HCT116 (cell line): ENCODE data around the gene ARHGEF11. TPM values are rescaled to one million over a fixed set of nuclear protein-coding genes. Genes with fewer than 3 reads are reported as not detected.

ENCODE experiments used
- ATAC-seq: fragments of 200-7000 bp; cut with Tn5 transposase; 2 replicates; pipeline ENCODE4 v1.9.1; 2020; ENCODE audit warnings: mild to moderate bottlenecking, moderate library complexity
- BruUV-seq: library from RNA; stranded (reverse); fragments of 400-500 nt; replicated peaks from 2 replicates; lab custom pipeline; 2021; lab: Mats Ljungman, UMichigan
- CTCF ChIA-PET: fragments of 300-600 bp; sonication (Branson Sonifier 250); formaldehyde crosslinking; loops from one replicate; lab custom pipeline; 2021; ENCODE audit warnings: antibody characterized with exemption; lab: Charles Lee
- POLR2A ChIA-PET: fragments of 300-600, 350-600 bp; sonication (Branson Sonifier 250); formaldehyde crosslinking; loops from one replicate; lab custom pipeline; 2021; ENCODE audit warnings: antibody characterized with exemption; lab: Charles Lee
- RAD21 ChIA-PET, 2 experiments: fragments of 300-600 bp; sonication (Branson Sonifier 250); formaldehyde crosslinking; loops; one replicate each; lab custom pipeline; 2023; ENCODE audit warnings: low total read pairs in 2 of 2; ENCODE audit not compliant: uncharacterized antibody in 2 of 2, unreplicated experiment in 2 of 2, low non-redundant PET in 1 of 2; lab: Charles Lee
- DNase-seq: peaks from one replicate; pipeline ENCODE4 v3.0.0-alpha.2; 2010; ENCODE audit warnings: low read depth, low spot score
- H2AFZ ChIP-seq: fragments of 200-600 bp; shearing (Covaris generic), sonication (generic); 2 replicates; pipeline ENCODE4 v1.6.1; 2017; ENCODE audit warnings: low read depth, mixed run types, mixed read lengths, antibody characterized with exemption, low read length; ENCODE audit not compliant: poor library complexity, severe bottlenecking
- H3K27ac ChIP-seq: 2 replicates; pipeline ENCODE4 v1.5.1; 2012; ENCODE audit warnings: low read depth, low read length
- H3K27me3 ChIP-seq: fragments of 200-600 bp; sonication (generic); 2 replicates; pipeline ENCODE4 v1.6.1; 2016; ENCODE audit warnings: mixed run types, low read length, mixed read lengths; ENCODE audit not compliant: insufficient read depth
- H3K36me3 ChIP-seq, 2 experiments: fragments of 200-500 bp in 1 of 2; fragments of 200-600 bp in 1 of 2; sonication (Bioruptor generic) in 1 of 2; sonication (generic) in 1 of 2; 2 replicates each; pipeline versions ENCODE4 v1.5.1 to v1.6.1; 2014 to 2016; ENCODE audit warnings: low read length in 2 of 2, inconsistent platforms in 1 of 2, mixed read lengths in 1 of 2, mixed run types in 1 of 2; ENCODE audit not compliant: insufficient read depth in 2 of 2, control insufficient read depth in 1 of 2
- H3K4me1 ChIP-seq, 2 experiments: fragments of 200-600 bp in 1 of 2; sonication (generic) in 1 of 2; 2 replicates each; pipeline versions ENCODE4 v1.5.1 to v1.6.1; 2012 to 2017; ENCODE audit warnings: low read length in 2 of 2, inconsistent platforms in 1 of 2, mild to moderate bottlenecking in 1 of 2, mixed read lengths in 1 of 2, mixed run types in 1 of 2, moderate library complexity in 1 of 2; ENCODE audit not compliant: insufficient read depth in 2 of 2, control insufficient read depth in 1 of 2
- H3K4me2 ChIP-seq: fragments of 200-600 bp; sonication (generic); 2 replicates; pipeline ENCODE4 v1.6.1; 2017; ENCODE audit warnings: mixed run types, low read length, mixed read lengths
- H3K4me3 ChIP-seq, 2 experiments: fragments of 200-600 bp in 1 of 2; sonication (generic) in 1 of 2; replicated peaks in 1 of 2; 2 replicates each; pipeline ENCODE4 v1.5.1; 2011 to 2016; ENCODE audit warnings: low read length in 2 of 2, control low read depth in 1 of 2, low read depth in 1 of 2, mild to moderate bottlenecking in 1 of 2, mixed read lengths in 1 of 2, mixed run types in 1 of 2
- H3K79me2 ChIP-seq: fragments of 200-600 bp; sonication (generic); 2 replicates; pipeline ENCODE4 v1.6.1; 2017; ENCODE audit warnings: mild to moderate bottlenecking, mixed run types, low read length, moderate library complexity, mixed read lengths; ENCODE audit not compliant: insufficient read depth
- H3K9ac ChIP-seq: fragments of 200-600 bp; sonication (generic); 2 replicates; pipeline ENCODE4 v1.6.1; 2016; ENCODE audit warnings: low read length, mixed read lengths
- H3K9me2 ChIP-seq: fragments of 200-600 bp; sonication (generic), shearing (Covaris generic); 2 replicates; pipeline ENCODE4 v1.6.1; 2017; ENCODE audit warnings: mixed run types, mild to moderate bottlenecking, moderate library complexity; ENCODE audit not compliant: insufficient read depth
- H3K9me3 ChIP-seq, 2 experiments: fragments of 200-500 bp in 1 of 2; fragments of 200-600 bp in 1 of 2; sonication (Bioruptor generic) in 1 of 2; sonication (generic) in 1 of 2; 2 replicates each; pipeline ENCODE4 v1.6.1; 2014 to 2017; ENCODE audit warnings: low read length in 2 of 2, mixed read lengths in 2 of 2, inconsistent platforms in 1 of 2, low read depth in 1 of 2, mild to moderate bottlenecking in 1 of 2, mixed run types in 1 of 2, moderate library complexity in 1 of 2; ENCODE audit not compliant: control insufficient read depth in 1 of 2, insufficient read depth in 1 of 2
- H4K20me1 ChIP-seq: fragments of 200-600 bp; sonication (generic), shearing (Covaris generic); 2 replicates; pipeline ENCODE4 v1.6.1; 2017; ENCODE audit warnings: mixed run types, mild to moderate bottlenecking, moderate library complexity; ENCODE audit not compliant: insufficient read depth
- CBX3 ChIP-seq: IDR thresholded peaks from 2 replicates; pipeline ENCODE4 v1.6.1; 2012; ENCODE audit warnings: low read depth
- CEBPB ChIP-seq: IDR thresholded peaks from 2 replicates; pipeline ENCODE4 v1.6.1; 2012; ENCODE audit warnings: low read depth
- EZH2phosphoT487 ChIP-seq: fragments of 200-600 bp; IDR thresholded peaks from 2 replicates; pipeline ENCODE4 v1.6.1; 2018; ENCODE audit warnings: antibody characterized with exemption, borderline replicate concordance
- JUND ChIP-seq: IDR thresholded peaks from 2 replicates; pipeline ENCODE4 v1.6.1; 2012
- RAD21 ChIP-seq: IDR thresholded peaks from 2 replicates; pipeline ENCODE4 v1.6.1; 2012; ENCODE audit warnings: low read depth, mild to moderate bottlenecking
- SIN3A ChIP-seq: IDR thresholded peaks from 2 replicates; pipeline ENCODE4 v1.6.1; 2012; ENCODE audit warnings: low read depth
- TCF7L2 ChIP-seq: IDR thresholded peaks from 2 replicates; pipeline ENCODE4 v1.7.0; 2011; ENCODE audit warnings: borderline replicate concordance, inconsistent platforms; ENCODE audit not compliant: insufficient read depth, insufficient read length; ENCODE audit errors: extremely low read depth
- ZFX ChIP-seq: fragments of 450-650 bp; IDR thresholded peaks from 2 replicates; pipeline ENCODE4 v1.6.1; 2017
- intact Hi-C: fragments of 100-400 bp; cut with micrococcal nuclease; formaldehyde crosslinking; loops from 2 replicates; pipeline ENCODE4 v1.10.0; 2022
- total RNA-seq: library from RNA; stranded (reverse); gene quantifications from one replicate; pipeline ENCODE4 v1.2.1, GENCODE V29; 2021; ENCODE audit not compliant: unreplicated experiment
- TF ChIP-seq, protein P1 (sequence below), 3 experiments: fragments of 200-600 bp in 1 of 3; sonication (generic) in 1 of 3; IDR thresholded peaks in 2 of 3; conservative IDR thresholded peaks in 1 of 3; 2 replicates each; pipeline ENCODE4 v1.5.1; 2012 to 2017; ENCODE audit warnings: low read depth in 2 of 3, low read length in 2 of 3, antibody characterized with exemption in 1 of 3, borderline replicate concordance in 1 of 3, control low read depth in 1 of 3, mild to moderate bottlenecking in 1 of 3, mixed read lengths in 1 of 3, mixed run types in 1 of 3, moderate library complexity in 1 of 3; ENCODE audit not compliant: insufficient read depth in 1 of 3
- TF ChIP-seq, protein P2 (sequence below): IDR thresholded peaks from 2 replicates; pipeline ENCODE4 v1.6.1; 2012

The ARHGEF11 gene
- total RNA-seq, 1 experiment from 2014 or later, result 28.9 TPM

DNA sequence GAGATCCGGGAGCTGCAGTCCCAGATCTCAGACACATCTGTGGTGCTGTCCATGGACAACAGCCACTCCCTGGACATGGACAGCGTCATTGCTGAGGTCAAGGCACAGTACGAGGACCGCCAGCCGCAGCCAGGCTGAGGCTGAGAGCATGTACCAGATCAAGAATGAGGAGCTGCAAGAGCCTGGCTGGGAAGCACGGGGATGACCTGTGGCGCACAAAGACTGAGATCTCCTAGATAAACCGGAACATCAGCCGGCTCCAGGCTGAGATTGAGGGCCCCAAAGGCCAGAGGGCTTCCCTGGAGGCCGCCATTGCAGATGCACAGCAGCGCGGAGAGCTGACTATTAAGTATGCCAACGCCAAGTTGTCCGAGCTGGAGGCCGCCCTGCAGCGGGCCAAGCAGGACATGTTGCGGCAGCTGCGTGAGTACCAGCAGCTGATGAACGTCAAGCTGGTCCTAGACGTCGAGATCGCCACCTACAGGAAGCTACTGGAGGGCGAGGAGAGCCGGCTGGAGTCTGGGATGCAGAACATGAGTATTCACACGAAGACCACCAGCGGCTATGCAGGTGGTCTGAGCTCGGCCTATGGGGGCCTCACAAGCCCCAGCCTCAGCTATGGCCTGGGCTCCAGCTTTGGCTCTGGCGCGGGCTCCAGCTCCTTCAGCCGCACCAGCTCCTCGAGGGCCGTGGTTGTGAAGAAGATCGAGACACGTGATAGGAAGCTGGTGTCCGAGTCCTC is 28.6 kb upstream of the ARHGEF11 start:
- Histone ChIP-seq H2AFZ (peak overlapping the region; percentile 72), H3K4me2 (peak overlapping the region; percentile 58), H3K9me2 (no peaks in the 10 kb centered on the region), H3K79me2 (no peaks in the 10 kb centered on the region), H3K4me3 (peak overlapping the region in 1 of 2 experiments; percentile 7; a peak in 1 of 4 replicates), H3K27me3 (no peaks in the 10 kb centered on the region), H3K9me3 (no peaks in the 10 kb centered on the region), H3K9ac (no peak overlapping the region), H3K4me1 (peaks cover 0 to 9% of the 10 kb centered on the region in 2 experiments; a peak in 1 of 4 replicates), H4K20me1 (no peaks in the 10 kb centered on the region), H3K36me3 (no peaks in the 10 kb centered on the region), H3K27ac (no peak overlapping the region)
- TF ChIP-seq, protein P1, sequence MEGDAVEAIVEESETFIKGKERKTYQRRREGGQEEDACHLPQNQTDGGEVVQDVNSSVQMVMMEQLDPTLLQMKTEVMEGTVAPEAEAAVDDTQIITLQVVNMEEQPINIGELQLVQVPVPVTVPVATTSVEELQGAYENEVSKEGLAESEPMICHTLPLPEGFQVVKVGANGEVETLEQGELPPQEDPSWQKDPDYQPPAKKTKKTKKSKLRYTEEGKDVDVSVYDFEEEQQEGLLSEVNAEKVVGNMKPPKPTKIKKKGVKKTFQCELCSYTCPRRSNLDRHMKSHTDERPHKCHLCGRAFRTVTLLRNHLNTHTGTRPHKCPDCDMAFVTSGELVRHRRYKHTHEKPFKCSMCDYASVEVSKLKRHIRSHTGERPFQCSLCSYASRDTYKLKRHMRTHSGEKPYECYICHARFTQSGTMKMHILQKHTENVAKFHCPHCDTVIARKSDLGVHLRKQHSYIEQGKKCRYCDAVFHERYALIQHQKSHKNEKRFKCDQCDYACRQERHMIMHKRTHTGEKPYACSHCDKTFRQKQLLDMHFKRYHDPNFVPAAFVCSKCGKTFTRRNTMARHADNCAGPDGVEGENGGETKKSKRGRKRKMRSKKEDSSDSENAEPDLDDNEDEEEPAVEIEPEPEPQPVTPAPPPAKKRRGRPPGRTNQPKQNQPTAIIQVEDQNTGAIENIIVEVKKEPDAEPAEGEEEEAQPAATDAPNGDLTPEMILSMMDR (IDR thresholded peaks at IDR 0.05 in 2 of 3, conservative IDR thresholded peaks at IDR 0.05 in 1 of 3; ENCODE audit: borderline replicate concordance in 1 of 3, insufficient read depth in 1 of 3, low read depth in 2 of 3, low read length in 2 of 3), result peak; percentile 40 to 69 (median 63); a peak in 5 of 6 replicates
- peak; percentile 63 for TF ChIP-seq RAD21
- TF ChIP-seq, protein P2, sequence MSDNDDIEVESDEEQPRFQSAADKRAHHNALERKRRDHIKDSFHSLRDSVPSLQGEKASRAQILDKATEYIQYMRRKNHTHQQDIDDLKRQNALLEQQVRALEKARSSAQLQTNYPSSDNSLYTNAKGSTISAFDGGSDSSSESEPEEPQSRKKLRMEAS, result peak; percentile 58
- no peak for TF ChIP-seq ZFX
- ChIA-PET POLR2A (no interaction called here), RAD21 (interaction anchor here (0.6 to 1.0 kb wide), 4 partner anchors 16 to 146 kb away, joined by 3 to 5 read pairs (median 3); no protein-coding TSS in a partner anchor), CTCF (interaction anchor here (0.7 to 2.4 kb wide), 15 partner anchors 10 to 214 kb away, joined by 3 to 12 read pairs (median 5); no protein-coding TSS in a partner anchor)
- intact Hi-C loops, result no loop called here
- ATAC-seq (peak; percentile 92), DNase-seq (peak; percentile 41)
- no TSS peak for BruUV-seq

DNA sequence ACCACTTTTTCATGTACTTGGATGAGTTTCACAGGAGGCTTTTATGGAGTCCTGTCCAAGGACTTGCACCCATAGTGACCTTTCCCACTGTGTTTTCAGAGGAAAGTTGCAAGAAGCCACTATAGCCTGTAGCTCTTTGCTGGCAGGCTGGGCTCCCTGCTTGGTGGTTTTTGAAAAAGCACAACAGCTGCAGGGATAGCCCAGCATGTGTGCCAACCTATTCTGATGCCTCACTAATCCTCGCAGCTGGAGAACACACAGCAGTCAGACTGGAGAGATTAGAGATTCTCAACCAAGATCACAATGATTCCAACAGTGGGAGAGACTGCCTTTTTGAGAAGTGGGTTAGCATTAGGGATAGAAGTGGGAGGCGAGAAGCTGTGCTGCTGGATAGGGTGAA is 24.1 kb upstream of the ARHGEF11 start:
- H4K20me1 ChIP-seq, result no peaks in the 10 kb centered on the region
- no peak overlapping the region for H3K4me2 ChIP-seq
- H3K4me3 ChIP-seq, result no peak overlapping the region
- BruUV-seq, result no TSS peak
- TF ChIP-seq CBX3 (no peak), TCF7L2 (no peak), CEBPB (no peak), EZH2phosphoT487 (no peak), SIN3A (no peak), JUND (no peak)
- TF ChIP-seq, protein P1 (IDR thresholded peaks at IDR 0.05 in 2 of 3, conservative IDR thresholded peaks at IDR 0.05 in 1 of 3; ENCODE audit: borderline replicate concordance in 1 of 3, insufficient read depth in 1 of 3, low read depth in 2 of 3, low read length in 2 of 3), result no peak
- TF ChIP-seq, protein P2, result no peak
- H3K27me3 ChIP-seq, result no peaks in the 10 kb centered on the region
- H3K79me2 ChIP-seq, result no peaks in the 10 kb centered on the region
- no peak for ATAC-seq
- no peaks in the 10 kb centered on the region for H3K9me2 ChIP-seq
- no peak overlapping the region for H3K9ac ChIP-seq
- CTCF ChIA-PET, result no interaction called here
- peaks cover 0 to 8% of the 10 kb centered on the region in 2 experiments; a peak in 1 of 4 replicates for H3K4me1 ChIP-seq
- POLR2A ChIA-PET, result no interaction called here
- no peak overlapping the region for H3K27ac ChIP-seq
- intact Hi-C loops, result no loop called here
- H3K36me3 ChIP-seq, result no peaks in the 10 kb centered on the region
- no peak for DNase-seq
- H2AFZ ChIP-seq, result no peak overlapping the region
- RAD21 ChIA-PET, result no interaction called here
- H3K9me3 ChIP-seq, result no peaks in the 10 kb centered on the region
